Fibroblast of skin of left biceps (primary cell): Measurements from ENCODE around the gene RPS18.
"Not testable (repeated sequence)": the region's sequence is repeated elsewhere in the genome, so short reads cannot be mapped to it uniquely, and the experiment has no call there.

ENCODE experiments used
- DNase-seq, 2 experiments: peaks; one replicate each; pipeline ENCODE4 v3.0.0-alpha.2; 2013; ENCODE audit warnings: low read depth in 2 of 2

The RPS18 gene

DNA sequence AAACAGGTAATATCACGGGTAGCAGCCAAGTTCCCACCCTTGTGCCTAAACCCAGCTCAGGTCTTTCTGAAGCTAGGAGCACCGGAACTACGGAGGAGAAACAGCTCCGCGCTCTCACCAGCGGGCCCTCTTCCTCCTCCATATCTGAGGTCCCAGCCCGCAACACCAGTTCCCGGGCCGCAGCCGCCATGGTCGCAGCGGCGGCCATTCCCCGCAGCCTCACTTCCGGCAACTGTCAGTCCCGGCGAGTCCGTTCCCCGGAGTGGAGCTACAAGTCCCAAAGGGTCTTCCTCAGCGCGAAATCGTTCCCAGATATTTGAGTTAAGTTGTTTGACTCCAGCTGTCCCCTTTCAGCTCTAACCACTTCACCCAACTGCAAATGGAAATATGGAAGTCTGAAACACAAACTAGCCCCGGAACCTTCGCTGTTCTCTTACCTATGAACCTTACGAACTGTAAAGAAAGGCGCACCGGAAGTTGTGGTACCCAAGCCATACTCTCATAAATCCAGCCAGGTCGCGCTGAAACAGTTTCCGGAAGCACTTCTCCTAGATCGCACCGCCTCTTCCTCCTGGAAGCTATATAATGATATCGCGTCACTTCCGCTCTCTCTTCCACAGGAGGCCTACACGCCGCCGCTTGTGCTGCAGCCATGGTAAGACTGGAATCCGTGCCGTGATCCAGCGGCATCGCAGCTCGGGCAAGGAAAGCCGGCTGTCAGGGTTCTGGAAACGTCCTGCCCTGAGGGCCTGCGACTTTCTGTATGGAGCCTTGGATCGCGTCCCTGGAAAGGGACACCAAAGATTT is at the start of gene RPS18, which contains the start of gene VPS52:
Gene RPS18 (plus strand): TSS at position 608 of the 807 bp plus-strand sequence. CDS start 45 bp downstream, at position 653.
Gene VPS52 (minus strand): TSS at position 409 of the 807 bp plus-strand sequence. CDS start 201 bp downstream, at position 208.
- DNase-seq = peak; percentile 98

DNA sequence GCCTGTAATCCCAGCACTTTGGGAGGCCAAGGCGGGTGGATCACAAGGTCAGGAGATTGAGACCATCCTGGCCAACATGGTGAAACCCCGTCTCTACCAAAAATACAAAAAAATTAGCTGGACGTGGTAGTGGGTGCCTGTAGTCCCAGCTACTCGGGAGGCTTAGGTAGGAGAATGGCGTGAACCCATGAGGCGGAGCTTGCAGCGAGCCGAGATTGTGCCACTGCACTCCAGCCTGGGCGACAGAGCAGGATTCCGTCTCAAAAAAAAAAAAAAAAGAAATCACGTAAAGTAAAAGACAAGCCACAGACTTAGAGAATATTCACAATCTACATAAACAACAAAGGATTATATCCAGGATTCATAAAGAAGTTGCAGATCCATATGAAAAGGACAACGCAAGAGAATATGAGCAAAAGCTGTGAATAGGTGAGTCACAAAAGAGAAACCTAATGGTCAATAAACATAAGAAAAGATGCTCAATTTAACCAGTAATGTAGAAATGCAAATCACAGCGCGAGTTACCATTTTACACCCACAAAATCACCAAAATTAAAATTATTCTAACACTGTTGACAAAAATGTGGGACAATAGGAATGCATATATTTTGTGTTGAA is 45.3 kb upstream of the RPS18 start:
- DNase-seq = not testable (repeated sequence)

DNA sequence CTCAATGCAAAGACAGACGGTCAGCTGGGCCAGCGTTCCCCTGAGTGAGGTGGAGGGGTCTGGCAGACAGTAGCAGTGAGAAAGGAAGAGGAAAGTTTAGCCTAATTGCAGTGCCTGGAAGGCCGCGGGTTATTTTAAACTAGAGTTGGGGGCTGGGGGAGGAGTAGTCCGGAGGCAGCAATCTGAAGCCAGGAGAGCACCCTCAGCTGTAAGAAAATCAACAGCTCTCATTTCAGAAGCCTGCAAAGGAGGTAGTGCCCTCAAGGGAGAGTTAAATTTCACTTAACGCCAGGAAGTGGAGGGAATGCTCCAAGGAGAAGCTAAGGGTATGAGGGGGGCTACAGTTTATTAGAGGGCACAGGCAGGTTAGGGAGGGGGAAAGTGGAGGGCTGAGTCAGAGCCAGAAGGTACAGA is 36.6 kb upstream of the RPS18 start:
- DNase-seq = no peak

DNA sequence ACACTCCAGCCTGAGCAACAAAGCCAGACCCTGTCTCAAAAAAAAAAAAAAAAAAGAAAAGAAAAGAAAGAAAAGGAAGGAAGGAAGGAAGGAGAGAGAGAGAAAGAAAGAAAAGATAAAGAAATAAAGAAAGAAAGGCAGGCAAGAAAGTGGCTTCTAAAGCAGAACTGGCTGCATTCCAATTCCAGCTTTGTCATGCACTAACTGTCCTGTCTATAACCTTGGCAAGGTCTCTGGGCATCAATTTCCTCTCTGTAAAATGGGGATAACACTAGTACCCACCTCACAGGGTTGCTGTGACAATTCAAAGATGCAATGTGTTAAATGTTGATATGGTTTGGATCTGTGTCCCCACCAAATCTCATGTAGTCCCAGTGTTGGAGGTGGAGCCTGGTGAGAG is 35.5 kb upstream of the RPS18 start:
- no peak for DNase-seq

DNA sequence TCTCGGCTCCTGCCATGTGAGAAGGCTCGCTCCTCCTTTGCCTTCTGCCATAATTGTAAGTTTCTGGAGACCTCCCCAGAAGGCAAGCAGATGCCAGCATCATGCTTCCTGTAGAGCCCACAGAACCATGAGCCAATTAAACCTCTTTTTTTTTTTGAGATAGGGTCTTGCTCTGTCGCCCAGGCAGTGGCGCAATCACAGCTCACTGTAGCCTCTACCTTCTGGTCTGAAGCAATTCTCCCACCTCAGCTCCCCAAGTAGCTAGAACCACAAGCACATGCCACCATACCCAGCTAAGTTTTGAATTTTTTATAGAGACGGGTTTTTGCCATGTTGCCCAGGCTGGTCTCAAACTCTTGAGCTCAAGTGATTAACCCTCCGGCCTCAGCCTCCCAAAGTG is 35.0 kb upstream of the RPS18 start:
- no peak for DNase-seq

- DNase-seq = no peak
These were observed 34.1 kb upstream of the RPS18 start for GRCh38 chr6:33237741-33238140.

GRCh38 chr6:33241968-33242367 is 29.9 kb upstream of the RPS18 start:
- no peak for DNase-seq

GRCh38 chr6:33243476-33243875 is 28.4 kb upstream of the RPS18 start:
- DNase-seq = no peak

DNA sequence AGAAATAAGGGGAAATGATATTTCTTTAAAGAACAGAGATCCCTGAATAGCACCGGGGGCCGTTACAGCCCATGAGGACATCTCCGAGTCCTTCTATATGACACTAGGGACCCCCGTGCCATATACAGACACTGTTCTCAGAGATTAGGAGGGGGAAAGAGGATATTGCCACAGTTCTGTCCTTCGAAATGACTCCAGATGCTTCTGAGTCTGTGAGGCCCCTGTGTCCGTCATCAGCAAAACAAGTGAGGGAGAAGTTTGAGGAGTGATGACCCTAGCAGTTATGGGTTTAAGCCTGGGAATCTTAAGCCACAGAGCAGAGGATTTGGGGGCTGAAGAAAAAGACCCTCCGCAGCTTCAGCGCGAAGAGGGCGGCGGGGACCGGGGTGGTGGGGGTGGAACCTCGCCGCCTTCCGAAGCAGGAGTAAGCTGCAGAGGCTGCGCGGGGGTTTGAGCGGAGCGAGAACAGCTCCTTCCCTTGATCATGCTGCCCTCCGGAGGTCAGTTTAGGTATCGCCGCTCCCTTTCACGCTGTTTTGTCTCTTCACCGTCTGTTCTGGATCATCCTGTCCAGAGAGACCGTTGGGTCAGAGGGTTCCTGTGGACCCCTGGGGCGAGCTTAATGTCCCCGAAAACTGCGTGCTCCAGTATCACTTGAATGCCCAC is 23.8 kb upstream of the RPS18 start:
- peak; percentile 53 to 65 for DNase-seq

- DNase-seq = no peak
These were observed 23.3 kb upstream of the RPS18 start for GRCh38 chr6:33248643-33248931.

DNA sequence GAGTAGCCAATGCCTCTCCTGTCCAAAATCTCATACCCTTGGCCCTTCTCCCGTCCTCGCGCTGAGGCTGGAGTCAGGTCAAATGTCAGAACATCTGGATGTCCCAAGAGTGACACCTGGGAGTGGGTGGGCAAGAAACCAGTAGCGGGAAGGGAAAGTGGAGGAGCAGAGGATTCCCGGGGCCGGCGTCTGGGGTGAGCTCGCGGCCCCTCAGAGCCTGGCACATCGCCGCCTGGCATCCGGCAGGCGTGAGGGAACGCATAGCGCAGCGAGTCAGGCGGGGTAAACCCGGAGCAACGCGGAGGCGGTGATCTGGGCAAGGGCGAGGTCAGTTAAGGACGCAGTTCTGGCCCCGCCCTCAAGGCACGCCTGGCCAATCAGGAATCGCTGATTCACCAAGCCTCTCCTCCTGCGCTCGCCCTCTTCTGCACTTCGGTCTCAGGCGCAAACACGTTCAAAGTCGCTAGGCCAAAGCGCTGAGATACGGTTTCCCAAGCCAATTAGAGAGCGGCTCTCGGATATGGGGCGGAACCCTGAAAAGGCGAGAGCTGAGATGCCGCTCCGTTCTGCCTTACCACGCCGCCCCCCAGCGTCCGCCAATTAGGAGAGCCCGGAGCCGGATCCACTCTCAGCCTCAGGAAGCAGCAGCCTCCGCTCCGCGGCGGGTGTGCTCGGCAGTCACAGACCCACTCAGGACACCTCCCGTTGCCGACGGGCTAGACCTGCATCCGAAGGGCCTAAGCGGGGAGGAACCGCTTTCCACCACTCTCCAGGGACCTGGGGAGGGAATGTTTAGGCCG is 22.7 kb upstream of the RPS18 start:
- peak; percentile 98 to 99 for DNase-seq

- DNase-seq = no peak
These were observed 21.9 kb upstream of the RPS18 start for GRCh38 chr6:33249732-33250630.

DNA sequence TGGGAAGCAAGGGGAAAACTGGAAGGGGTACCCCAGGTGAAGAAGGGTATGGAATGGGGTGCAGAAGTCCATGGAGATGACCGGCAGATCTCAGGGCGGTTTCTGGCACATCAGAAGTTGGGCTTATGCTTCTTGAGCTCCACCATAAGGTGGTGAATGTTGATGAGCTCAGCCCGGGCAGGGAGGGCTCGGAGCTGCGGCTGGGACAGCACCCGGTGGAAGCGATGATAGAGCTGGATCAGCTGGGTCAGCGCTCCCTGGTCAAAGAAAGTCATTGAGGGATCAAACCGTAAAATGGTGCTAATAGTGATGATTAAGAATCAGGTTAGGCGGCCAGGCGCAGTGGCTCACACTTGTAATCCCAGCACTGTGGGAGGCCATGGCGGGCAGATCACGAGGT is 21.1 kb upstream of the RPS18 start:
- DNase-seq = no peak

DNA sequence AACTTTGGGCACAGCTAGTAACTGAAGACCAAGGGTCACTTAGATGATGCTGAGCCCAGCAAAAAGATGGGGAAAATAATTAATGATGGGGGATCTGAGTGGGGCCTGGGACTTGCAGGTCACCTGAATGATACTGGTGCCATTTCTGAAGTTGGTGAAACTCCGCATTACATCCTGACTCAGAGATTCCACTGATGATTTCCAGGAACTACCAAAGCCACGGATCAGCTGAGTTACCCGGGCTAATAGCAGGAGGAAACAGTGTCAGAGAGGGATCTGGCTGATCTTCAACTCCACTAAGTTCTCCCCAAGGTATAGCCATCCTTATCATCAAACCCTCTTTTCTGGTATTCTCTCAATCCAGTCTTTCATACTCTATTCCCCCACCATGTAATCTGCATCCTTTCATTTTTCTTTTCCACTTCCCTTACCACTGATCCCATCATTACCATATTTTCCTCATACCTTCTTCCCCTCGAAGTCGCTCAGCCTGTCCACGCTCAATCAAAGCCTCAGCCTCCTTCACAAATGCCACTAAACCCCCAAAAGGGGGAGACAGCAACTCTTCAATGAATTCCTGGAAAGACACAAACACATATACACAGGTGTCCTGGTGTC is 20.4 kb upstream of the RPS18 start:
- no peak for DNase-seq

DNA sequence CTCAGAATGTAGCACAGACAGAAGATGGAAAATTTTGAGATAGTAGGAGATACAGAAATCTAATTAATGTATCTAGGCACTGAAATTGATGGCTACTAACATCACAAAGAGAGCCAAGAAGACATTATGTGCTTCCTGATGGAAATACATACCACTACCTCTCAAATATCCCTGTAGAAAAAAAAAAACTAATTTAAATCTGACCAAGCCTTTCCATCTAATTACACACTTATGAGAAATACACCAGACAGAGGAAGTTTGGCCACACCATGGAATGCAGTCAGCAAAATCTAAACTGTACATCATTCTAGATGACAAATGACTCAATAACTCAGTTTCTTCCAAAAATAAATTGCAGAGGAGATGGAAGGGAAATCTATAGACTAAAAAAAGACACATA is 19.1 kb upstream of the RPS18 start:
- DNase-seq = peak in 1 of 2 experiments; percentile 37

DNA sequence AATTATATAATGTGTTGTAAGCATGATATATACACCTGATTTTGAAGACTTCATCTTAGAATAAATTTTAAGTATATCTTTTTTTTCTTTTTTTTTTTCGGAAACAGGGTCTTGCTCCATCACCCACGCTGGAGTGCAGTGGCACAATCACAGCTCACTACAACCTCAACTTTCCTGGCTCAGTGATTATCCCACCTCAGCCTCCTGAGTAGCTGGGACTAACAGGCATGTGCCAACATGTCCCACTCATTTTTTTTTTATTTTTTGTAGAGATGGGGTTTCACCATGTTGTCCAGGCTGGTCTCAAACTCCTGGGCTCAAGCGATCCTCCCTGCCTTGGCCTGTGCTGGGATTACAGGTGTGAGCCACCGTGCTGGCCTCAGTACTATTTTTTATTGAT is 17.3 kb upstream of the RPS18 start:
- no peak for DNase-seq

DNA sequence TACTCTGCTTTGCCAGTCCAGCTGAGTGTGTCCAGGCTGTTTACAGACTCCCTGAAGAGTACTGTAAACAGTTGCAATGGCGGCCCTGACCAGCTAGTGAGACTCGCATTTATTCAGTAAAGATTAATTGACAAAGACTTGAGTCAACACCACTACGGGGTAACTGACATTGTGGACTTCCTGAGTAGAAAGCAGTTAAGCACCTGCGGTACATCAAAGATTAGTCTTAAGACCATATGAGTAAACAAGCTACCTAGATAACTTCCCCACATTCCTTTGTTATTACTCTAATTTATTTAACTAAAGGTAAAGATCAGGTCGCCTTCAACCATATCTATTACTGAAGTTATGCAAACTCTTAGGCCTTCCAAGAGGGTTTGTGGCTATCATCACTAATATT is 12.8 kb upstream of the RPS18 start:
- no peak for DNase-seq

DNA sequence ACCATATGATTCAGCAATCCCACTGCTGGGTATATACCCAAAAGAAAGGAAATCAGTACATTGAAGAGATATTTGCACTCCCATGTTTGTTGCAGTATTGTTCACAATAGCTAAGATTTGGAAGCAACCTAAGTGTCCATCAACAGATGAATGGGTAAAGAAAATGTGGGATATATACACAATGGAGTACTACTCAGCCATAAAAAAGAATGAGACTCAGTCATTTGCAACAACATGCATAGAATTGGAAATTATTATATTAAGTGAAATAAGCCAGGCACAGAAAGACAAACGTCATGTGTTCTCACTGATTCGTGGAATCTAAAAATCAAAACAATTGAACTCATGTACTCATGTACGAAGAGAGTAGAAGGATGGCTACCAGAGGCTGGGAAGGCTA is 9.4 kb upstream of the RPS18 start:
- DNase-seq = not testable (repeated sequence)

DNA sequence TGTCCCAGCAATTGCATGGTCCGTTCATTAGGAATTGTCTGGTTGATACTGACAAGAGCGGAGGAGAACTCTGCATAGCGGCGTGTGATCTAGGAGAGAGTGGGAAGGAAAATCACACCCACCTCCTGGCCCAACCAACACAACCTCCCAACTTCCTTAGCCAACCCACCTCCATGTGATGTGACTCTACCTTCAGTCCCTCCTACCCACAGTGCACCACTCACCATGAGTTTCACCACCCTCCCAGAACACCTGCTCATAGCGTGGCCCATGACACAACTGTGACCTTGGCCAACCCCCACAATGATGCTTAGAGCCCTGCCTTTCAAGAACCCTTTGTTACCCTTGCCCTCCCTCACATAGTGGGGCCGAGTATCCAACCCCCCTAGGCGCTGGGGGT is 7.9 kb upstream of the RPS18 start:
- no peak for DNase-seq

- DNase-seq = no peak
These were observed 783 bp upstream of the RPS18 start for GRCh38 chr6:33271117-33271467.
